ENCODE data around the gene KCNMA1.

GRCh38 chr10:76977901-76978300, 659.7 kb downstream of the KCNMA1 start:
- TF ChIP-seq CTCF (IDR thresholded peaks at IDR 0.05): no peak
- no peak for TF ChIP-seq EZH2 (IDR thresholded peaks at IDR 0.05; ENCODE audit: borderline replicate concordance, insufficient read depth, low read depth, low read length, poor library complexity, severe bottlenecking)

All from B cell (primary cell).